ENCODE measurements around the gene FGF11. TPM values are rescaled to one million over a fixed set of nuclear protein-coding genes. Genes with fewer than 3 reads are reported as not detected.

The FGF11 gene
- total RNA-seq, 2 donors from 2014 or later: 4.0 to 8.8 TPM

DNA sequence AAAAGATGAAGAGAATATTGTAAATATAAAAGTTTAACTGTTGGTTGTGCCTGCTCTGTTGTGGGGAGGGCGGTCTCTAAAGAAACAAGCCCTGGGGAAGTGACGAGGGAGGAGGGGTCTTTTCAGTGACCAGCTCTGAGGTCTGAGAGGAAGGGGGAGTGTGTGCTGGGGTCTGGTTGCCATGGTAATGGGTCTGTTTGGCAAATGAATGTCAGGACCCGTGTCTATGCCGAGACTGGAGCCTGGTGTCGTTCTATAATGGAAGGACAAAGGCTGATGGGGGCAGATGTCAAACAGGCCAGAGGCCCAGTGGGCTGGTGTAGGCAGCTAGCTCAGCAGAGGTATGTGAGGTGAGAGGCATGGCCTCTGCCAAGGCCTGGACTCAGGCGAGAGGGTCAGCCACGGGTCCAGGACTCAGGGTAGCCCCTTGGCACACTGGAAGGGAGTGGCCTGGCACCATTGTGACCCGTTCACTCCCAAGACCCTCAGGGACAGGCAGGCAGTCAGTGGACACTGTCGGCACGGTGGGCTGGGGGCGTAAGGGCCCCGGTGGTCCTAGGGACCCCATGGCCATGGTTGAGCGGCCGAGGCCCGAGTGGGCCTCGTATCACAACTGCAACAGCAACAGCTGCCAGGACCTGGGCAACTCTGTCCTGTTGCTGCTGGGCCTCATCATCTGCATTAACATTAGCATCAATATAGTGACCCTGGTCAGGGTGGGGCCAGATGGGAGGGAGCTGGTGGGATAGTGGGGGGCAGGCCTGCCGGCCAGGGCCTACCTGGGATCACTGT, 19.3 kb upstream of the FGF11 start, which contains the start of gene SPEM1:
Gene SPEM1, plus strand, starts transcription at position 506 of the 792 bp plus-strand sequence. Its CDS starts 61 bp downstream, at position 567.
- H3K36me3 ChIP-seq (ENCODE audit: control insufficient read depth, insufficient read depth, low read length): peaks cover 17% of the 10 kb centered on the region
- TF ChIP-seq, protein P1, sequence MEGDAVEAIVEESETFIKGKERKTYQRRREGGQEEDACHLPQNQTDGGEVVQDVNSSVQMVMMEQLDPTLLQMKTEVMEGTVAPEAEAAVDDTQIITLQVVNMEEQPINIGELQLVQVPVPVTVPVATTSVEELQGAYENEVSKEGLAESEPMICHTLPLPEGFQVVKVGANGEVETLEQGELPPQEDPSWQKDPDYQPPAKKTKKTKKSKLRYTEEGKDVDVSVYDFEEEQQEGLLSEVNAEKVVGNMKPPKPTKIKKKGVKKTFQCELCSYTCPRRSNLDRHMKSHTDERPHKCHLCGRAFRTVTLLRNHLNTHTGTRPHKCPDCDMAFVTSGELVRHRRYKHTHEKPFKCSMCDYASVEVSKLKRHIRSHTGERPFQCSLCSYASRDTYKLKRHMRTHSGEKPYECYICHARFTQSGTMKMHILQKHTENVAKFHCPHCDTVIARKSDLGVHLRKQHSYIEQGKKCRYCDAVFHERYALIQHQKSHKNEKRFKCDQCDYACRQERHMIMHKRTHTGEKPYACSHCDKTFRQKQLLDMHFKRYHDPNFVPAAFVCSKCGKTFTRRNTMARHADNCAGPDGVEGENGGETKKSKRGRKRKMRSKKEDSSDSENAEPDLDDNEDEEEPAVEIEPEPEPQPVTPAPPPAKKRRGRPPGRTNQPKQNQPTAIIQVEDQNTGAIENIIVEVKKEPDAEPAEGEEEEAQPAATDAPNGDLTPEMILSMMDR (conservative IDR thresholded peaks at IDR 0.05): no peak
- Mint-ChIP-seq H3K27ac (no peak within 1 kb of the TSS), H3K4me3 (no peak within 1 kb of the TSS), H3K4me1 (no peaks in the 10 kb centered on the region), H3K27me3 (ENCODE audit: insufficient read depth) (peaks cover 6% of the 10 kb centered on the region), H3K9me3 (no peaks in the 10 kb centered on the region), H3K36me3 (ENCODE audit: low read depth) (peaks cover 16% of the 10 kb centered on the region)
- WGBS, 2 experiments (ENCODE audit: insufficient coverage in 1 of 2, insufficient read length in 1 of 2): 85 to 88% methylated on average over 9 to 17 of the region's 17 CpGs
- no peak for DNase-seq
- no peaks in the 10 kb centered on the region for H3K27me3 ChIP-seq (ENCODE audit: control insufficient read depth, insufficient read depth, low read length, poor library complexity, severe bottlenecking)
- peak within 1 kb of the TSS; percentile 94 for H3K27ac ChIP-seq (ENCODE audit: low read depth, low read length)
- H3K4me3 ChIP-seq (ENCODE audit: low read length): no peak within 1 kb of the TSS
- no peak within 1 kb of the TSS for H3K9ac ChIP-seq (ENCODE audit: extremely low read depth, low read length, poor library complexity, severe bottlenecking)
- no peaks in the 10 kb centered on the region for H3K4me1 ChIP-seq (ENCODE audit: control insufficient read depth, insufficient read depth, low read length)
- H3K9me3 ChIP-seq (ENCODE audit: control insufficient read depth, low read length): no peaks in the 10 kb centered on the region

DNA sequence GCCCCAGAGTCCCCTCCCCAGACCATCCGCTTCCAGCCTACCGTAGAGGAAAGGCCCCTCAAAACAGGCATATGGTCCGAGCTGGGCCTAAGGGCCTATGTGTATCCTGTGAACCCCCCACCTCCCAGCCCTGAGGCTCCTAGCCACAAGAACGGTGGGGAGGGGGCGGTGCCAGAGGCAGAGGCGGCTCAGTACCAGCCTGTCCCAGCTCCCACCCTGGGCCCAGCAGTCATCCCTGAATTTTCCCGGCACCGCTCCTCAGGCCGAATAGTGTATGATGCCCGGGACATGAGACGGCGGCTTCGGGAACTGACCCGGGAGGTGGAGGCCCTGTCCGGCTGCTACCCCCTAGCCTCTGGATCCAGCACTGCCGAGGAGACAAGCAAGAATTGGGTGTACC, 18.1 kb upstream of the FGF11 start:
- no peaks in the 10 kb centered on the region for H3K4me1 Mint-ChIP-seq
- peaks cover 12% of the 10 kb centered on the region for H3K36me3 ChIP-seq (ENCODE audit: control insufficient read depth, insufficient read depth, low read length)
- no peaks in the 10 kb centered on the region for H3K4me1 ChIP-seq (ENCODE audit: control insufficient read depth, insufficient read depth, low read length)
- no peaks in the 10 kb centered on the region for H3K9me3 ChIP-seq (ENCODE audit: control insufficient read depth, low read length)
- H3K27ac Mint-ChIP-seq: no peak overlapping the region
- no peak overlapping the region for H3K27ac ChIP-seq (ENCODE audit: low read depth, low read length)
- no peak overlapping the region for H3K9ac ChIP-seq (ENCODE audit: extremely low read depth, low read length, poor library complexity, severe bottlenecking)
- H3K9me3 Mint-ChIP-seq: no peaks in the 10 kb centered on the region
- H3K27me3 ChIP-seq (ENCODE audit: control insufficient read depth, insufficient read depth, low read length, poor library complexity, severe bottlenecking): no peaks in the 10 kb centered on the region
- TF ChIP-seq, protein P1 (conservative IDR thresholded peaks at IDR 0.05): no peak
- DNase-seq: no peak
- 92 to 93% methylated on average over 16 of the region's 16 CpGs for WGBS, 2 experiments (ENCODE audit: insufficient coverage in 1 of 2, insufficient read length in 1 of 2)
- H3K4me3 Mint-ChIP-seq: no peak overlapping the region
- H3K36me3 Mint-ChIP-seq (ENCODE audit: low read depth): peaks cover 7% of the 10 kb centered on the region
- no peak overlapping the region for H3K4me3 ChIP-seq (ENCODE audit: low read length)
- peaks cover 10% of the 10 kb centered on the region for H3K27me3 Mint-ChIP-seq (ENCODE audit: insufficient read depth)

DNA sequence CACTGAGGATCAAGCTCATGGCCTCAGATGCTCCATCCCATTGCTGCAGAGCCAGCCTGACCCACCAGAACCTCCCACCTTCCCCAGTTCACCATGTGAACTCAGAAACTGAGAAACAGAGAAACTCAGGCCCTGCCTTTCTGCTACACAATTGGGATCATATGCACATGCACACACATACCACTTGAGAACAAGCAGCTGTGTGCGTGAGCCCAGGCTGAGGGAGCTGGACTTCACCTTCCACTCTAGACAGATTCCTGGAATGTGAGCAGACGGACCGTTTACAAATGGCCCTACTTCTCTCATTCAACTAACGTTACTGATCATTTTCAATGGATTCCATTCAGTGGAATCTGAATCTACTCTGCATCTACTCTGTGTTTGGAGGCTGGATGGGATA, 15.6 kb upstream of the FGF11 start:
- no peaks in the 10 kb centered on the region for H3K36me3 Mint-ChIP-seq (ENCODE audit: low read depth)
- no peak overlapping the region for H3K27ac ChIP-seq (ENCODE audit: low read depth, low read length)
- H3K36me3 ChIP-seq (ENCODE audit: control insufficient read depth, insufficient read depth, low read length): no peaks in the 10 kb centered on the region
- H3K27me3 ChIP-seq (ENCODE audit: control insufficient read depth, insufficient read depth, low read length, poor library complexity, severe bottlenecking): no peaks in the 10 kb centered on the region
- H3K9me3 ChIP-seq (ENCODE audit: control insufficient read depth, low read length): no peaks in the 10 kb centered on the region
- H3K9me3 Mint-ChIP-seq: no peaks in the 10 kb centered on the region
- no peaks in the 10 kb centered on the region for H3K4me1 ChIP-seq (ENCODE audit: control insufficient read depth, insufficient read depth, low read length)
- TF ChIP-seq, protein P1 (conservative IDR thresholded peaks at IDR 0.05): no peak
- no peak overlapping the region for H3K4me3 ChIP-seq (ENCODE audit: low read length)
- no peak overlapping the region for H3K9ac ChIP-seq (ENCODE audit: extremely low read depth, low read length, poor library complexity, severe bottlenecking)
- no peak overlapping the region for H3K4me3 Mint-ChIP-seq
- peaks cover 11% of the 10 kb centered on the region for H3K27me3 Mint-ChIP-seq (ENCODE audit: insufficient read depth)
- WGBS, 2 experiments (ENCODE audit: insufficient coverage in 1 of 2, insufficient read length in 1 of 2): 94 to 100% methylated on average over 2 to 4 of the region's 4 CpGs
- no peak for DNase-seq
- no peaks in the 10 kb centered on the region for H3K4me1 Mint-ChIP-seq
- no peak overlapping the region for H3K27ac Mint-ChIP-seq

All from endodermal cell (in vitro differentiated cells).